Thoracic aorta (tissue), 2 donors: ENCODE measurements around the gene F3. TPM values are rescaled to one million over a fixed set of nuclear protein-coding genes. Genes with fewer than 3 reads are reported as not detected.

Source experiments
- ATAC-seq: fragments of 150-250 bp; one replicate; pipeline ENCODE4 v1.8.0; 2017; ENCODE audit warnings: low read depth; ENCODE audit not compliant: insufficient number of reproducible peaks, low FRiP score
- DNase-seq: peaks from one replicate; pipeline ENCODE4 v3.0.0-alpha.2; 2020; ENCODE audit warnings: low spot score
- H3K27ac ChIP-seq, 2 donors: fragments of 200-600 bp; sonication (generic); 1 replicate in 1 of 2; 2 replicates in 1 of 2; pipeline ENCODE4 v1.5.1; 2016; ENCODE audit warnings: mild to moderate bottlenecking in 2 of 2, moderate library complexity in 2 of 2
- H3K27me3 ChIP-seq: fragments of 200-600 bp; sonication (generic); replicated peaks from 2 replicates; pipeline ENCODE4 v1.6.0; 2016; ENCODE audit warnings: mild to moderate bottlenecking; ENCODE audit not compliant: insufficient read depth
- H3K36me3 ChIP-seq: fragments of 200-600 bp; sonication (generic); one replicate; pipeline ENCODE4 v1.5.1; 2016
- H3K4me1 ChIP-seq, 2 donors: fragments of 200-600 bp; sonication (generic); 1 replicate in 1 of 2; 2 replicates in 1 of 2; pipeline versions ENCODE4 v1.5.1 to v1.6.0; 2016; ENCODE audit warnings: low read depth in 2 of 2, mild to moderate bottlenecking in 1 of 2; ENCODE audit not compliant: control insufficient read depth in 1 of 2
- H3K4me3 ChIP-seq: fragments of 200-600 bp; sonication (generic); 2 replicates; pipeline ENCODE4 v1.5.1; 2016; ENCODE audit warnings: mild to moderate bottlenecking
- H3K9me3 ChIP-seq: fragments of 200-600 bp; sonication (generic); 2 replicates; pipeline ENCODE4 v1.5.1; 2016
- total RNA-seq, 2 donors: library from RNA; depleted of rRNA; stranded (reverse); fragments of >200 nt; gene quantifications; one replicate each; pipeline versions ENCODE4 v1.1.0 to v1.2.3, GENCODE V29; 2016
- TF ChIP-seq, protein P1 (sequence below): fragments of 200-600 bp; sonication (generic); IDR thresholded peaks from one replicate; pipeline ENCODE4 v1.5.1; 2019; ENCODE audit warnings: antibody characterized with exemption

The F3 gene
- total RNA-seq, 2 donors from 2014 or later, result 70.5 to 73.6 TPM

- DNase-seq (no peak), ATAC-seq (no peak)
- no peaks in the 10 kb centered on the region for H3K27me3 ChIP-seq
- TF ChIP-seq, protein P1, sequence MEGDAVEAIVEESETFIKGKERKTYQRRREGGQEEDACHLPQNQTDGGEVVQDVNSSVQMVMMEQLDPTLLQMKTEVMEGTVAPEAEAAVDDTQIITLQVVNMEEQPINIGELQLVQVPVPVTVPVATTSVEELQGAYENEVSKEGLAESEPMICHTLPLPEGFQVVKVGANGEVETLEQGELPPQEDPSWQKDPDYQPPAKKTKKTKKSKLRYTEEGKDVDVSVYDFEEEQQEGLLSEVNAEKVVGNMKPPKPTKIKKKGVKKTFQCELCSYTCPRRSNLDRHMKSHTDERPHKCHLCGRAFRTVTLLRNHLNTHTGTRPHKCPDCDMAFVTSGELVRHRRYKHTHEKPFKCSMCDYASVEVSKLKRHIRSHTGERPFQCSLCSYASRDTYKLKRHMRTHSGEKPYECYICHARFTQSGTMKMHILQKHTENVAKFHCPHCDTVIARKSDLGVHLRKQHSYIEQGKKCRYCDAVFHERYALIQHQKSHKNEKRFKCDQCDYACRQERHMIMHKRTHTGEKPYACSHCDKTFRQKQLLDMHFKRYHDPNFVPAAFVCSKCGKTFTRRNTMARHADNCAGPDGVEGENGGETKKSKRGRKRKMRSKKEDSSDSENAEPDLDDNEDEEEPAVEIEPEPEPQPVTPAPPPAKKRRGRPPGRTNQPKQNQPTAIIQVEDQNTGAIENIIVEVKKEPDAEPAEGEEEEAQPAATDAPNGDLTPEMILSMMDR, result no peak
- no peak overlapping the region for H3K27ac ChIP-seq
- H3K9me3 ChIP-seq, result no peaks in the 10 kb centered on the region
- H3K4me1 ChIP-seq, result no peaks in the 10 kb centered on the region
- H3K36me3 ChIP-seq, result no peaks in the 10 kb centered on the region
- H3K4me3 ChIP-seq, result no peak overlapping the region
These were observed 13.0 kb upstream of the F3 start for GRCh38 chr1:94554580-94554979.

DNA sequence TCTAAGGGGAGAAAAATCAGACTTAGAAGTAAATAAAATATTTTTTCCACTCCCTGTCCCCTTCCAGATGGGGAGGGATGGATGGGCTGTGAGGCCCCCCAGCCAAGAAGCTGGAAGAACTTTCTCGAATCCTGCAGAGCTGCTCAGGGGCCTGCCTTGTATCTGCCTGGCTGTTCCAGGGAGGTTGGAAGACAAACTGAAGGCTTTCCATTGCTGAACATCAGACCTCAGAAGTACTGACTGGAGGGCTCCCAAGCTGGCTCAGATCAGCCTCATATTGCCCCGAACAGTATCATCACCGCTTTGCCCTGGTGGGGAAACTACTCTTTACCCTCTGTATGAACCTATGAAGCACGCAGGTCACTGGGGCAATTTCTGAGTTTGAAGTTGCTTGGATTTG is 12.4 kb upstream of the F3 start:
- H3K4me1 ChIP-seq, result no peaks in the 10 kb centered on the region
- no peaks in the 10 kb centered on the region for H3K9me3 ChIP-seq
- no peak overlapping the region for H3K4me3 ChIP-seq
- no peak overlapping the region for H3K27ac ChIP-seq
- ATAC-seq (no peak), DNase-seq (no peak)
- TF ChIP-seq, protein P1, result no peak
- H3K36me3 ChIP-seq, result no peaks in the 10 kb centered on the region
- H3K27me3 ChIP-seq, result no peaks in the 10 kb centered on the region

DNA sequence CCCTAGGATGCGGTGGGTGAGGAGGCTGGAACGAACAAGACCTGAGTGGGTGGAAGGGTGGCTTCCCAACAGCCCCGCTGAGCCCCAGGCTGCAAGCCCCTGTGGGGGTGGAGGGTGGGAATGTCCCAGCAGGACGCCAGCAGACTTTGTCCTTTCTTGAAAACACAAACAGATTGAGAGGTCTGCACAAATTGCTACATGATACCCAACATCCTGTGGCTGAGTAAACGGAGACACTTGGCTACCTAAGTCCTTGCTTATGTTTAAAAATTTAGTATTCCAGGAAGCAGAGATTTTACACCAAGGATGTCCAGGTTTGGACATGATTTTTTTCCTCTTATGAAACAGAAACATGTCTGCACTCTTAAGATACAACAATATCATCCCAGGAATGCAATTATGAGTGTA is 11.8 kb upstream of the F3 start:
- no peaks in the 10 kb centered on the region for H3K27me3 ChIP-seq
- no peak for ATAC-seq
- H3K9me3 ChIP-seq, result no peaks in the 10 kb centered on the region
- DNase-seq, result no peak
- H3K27ac ChIP-seq, result no peak overlapping the region
- H3K4me1 ChIP-seq, result no peaks in the 10 kb centered on the region
- H3K36me3 ChIP-seq, result no peaks in the 10 kb centered on the region
- TF ChIP-seq, protein P1, result no peak
- H3K4me3 ChIP-seq, result no peak overlapping the region

DNA sequence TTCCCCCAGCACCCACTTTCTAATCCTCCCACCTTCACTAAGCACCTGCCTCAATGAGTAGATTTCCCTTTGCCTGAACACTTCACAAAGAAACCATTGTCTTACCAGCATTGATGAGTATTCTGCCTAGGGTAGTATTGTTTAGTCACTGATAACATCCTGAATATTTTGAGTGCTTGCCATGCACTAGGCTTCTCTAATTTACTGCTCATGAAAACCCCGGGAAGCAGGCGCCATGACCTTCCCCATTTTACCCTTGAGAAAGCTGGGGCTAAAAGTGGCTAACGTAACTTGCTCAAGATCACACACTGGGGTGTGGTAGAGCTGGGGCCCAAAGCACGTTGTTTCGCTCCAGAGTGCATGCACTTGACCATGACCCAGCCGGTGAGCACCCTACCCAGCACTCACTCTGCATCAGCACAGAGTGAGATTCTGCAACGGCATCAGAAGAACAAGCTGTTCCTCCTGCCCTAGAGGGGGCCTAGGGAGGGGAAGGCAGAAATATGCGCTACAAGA is 10.6 kb upstream of the F3 start:
- no peaks in the 10 kb centered on the region for H3K27me3 ChIP-seq
- no peaks in the 10 kb centered on the region for H3K4me1 ChIP-seq
- H3K36me3 ChIP-seq, result no peaks in the 10 kb centered on the region
- no peak for ATAC-seq
- H3K4me3 ChIP-seq, result no peak overlapping the region
- TF ChIP-seq, protein P1, result no peak
- DNase-seq, result no peak
- no peaks in the 10 kb centered on the region for H3K9me3 ChIP-seq
- H3K27ac ChIP-seq, result no peak overlapping the region

DNA sequence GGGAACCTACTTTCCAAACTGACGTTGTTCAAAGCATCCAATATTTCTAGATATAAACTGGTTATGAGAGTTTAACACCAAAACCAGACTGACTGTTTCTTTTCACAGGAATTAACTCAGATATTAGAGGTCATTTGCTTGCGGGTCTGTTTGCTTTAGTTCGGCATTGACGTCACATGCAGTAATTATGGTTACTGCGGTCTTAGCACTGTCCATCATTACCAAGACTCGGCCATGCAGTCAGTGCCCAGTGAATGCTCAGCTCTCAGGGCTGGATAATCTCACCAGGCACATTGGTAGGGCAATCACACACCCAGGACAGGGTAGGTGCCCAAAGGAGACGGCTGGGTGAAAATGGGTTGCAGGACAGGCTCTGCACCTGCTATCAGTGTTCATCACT is 9.9 kb upstream of the F3 start:
- Histone ChIP-seq H3K27ac (no peak overlapping the region), H3K4me1 (no peaks in the 10 kb centered on the region), H3K9me3 (no peaks in the 10 kb centered on the region), H3K4me3 (no peak overlapping the region), H3K36me3 (no peaks in the 10 kb centered on the region), H3K27me3 (no peaks in the 10 kb centered on the region)
- TF ChIP-seq, protein P1, result no peak
- ATAC-seq, result no peak
- DNase-seq, result no peak
